GM21717 (cell line): Measurements from ENCODE around the gene DZIP1L.

ENCODE experiments used
- ATAC-seq: cut with Tn5 transposase; IDR thresholded peaks from one replicate; pipeline ENCODE4 v1.9.1; 2021; ENCODE audit warnings: mild to moderate bottlenecking, moderate library complexity; ENCODE audit not compliant: unreplicated experiment

DZIP1L gene

DNA sequence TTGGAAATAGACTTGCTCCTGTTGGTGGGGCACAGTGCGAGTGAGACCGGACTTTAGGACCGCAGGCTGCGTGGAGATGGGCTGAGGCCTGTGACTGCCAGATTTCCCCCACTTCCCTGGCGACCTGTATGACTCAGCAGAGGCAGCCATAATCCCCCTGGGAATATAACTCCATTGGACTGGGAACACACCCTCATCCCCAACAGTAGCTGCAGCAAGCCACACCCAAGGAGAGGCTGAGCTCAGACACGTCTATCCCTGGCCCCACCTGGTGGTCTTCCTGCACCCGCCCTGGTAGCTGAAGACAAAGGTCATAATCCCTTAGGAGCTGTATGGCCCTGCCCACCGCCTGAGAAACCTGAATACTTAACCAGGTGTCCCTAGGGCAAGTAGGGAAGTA is 42.6 kb downstream of the DZIP1L start:
- no peak for ATAC-seq

DNA sequence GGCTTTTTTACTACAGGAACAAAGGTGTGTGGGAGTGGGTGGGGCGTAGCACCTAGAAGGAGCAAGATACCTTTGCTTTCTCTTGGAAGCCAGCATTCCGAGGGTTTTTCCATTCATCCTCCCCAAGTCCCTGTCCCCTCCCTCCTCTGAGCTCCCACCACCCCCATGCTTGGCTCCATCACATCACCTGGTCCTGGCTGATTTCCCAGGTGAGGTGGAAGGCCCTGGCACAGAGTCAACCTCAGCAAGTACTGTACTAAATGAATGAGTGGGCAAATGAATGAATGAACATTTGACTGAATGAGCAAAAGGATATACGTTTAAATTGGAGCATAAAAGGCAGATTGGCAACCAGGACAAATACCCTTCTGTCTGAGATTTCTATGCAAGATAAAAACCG is 45.4 kb downstream of the DZIP1L start:
- ATAC-seq = no peak

DNA sequence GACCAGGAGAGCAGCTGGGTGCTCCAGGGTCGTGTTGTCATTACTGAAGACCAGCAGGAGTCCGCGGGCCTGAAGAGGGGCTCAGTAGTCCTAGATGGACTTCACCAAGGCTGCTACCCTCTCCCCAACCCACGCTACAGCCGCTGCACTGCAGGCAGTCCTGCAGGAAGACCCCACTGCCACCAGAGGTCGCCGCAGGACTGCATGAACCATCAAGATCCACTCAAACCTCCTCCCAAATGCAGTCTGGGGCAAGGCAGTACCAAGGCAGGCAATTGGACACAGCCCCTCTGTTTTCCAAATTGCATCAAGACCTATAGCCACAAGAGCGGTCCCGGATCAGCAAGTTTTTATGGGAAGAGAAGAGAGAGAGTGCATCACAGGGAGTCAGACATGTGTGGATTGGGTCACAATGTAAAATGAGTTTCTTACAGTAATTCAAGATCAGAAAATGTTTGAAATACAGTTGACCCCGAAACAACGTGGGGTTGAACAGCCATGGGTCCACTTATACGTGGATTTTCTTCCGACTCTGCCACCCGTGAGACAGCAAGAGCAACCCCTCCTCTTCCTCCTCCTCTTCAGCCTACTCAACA is 46.7 kb downstream of the DZIP1L start:
- peak; percentile 61 for ATAC-seq

DNA sequence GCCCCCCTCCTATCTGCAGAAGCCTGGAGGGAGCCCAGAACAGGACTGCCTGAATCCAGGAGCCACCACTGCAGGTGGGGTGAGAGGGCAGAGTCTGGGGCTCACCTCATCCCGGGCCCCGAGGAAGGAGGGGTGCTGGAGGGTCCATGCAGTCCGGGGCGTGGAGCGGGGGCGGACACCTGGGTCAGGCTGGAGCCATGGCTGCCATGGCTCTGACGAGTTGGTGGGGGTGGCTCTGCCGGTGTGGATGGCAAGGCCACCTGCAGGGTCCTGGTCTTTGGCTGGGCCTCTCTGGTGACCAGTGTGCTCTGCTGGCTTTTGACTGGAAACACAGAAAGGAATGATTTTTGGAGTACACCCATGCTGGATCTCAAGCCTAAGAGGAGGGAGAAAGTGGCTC is 47.4 kb downstream of the DZIP1L start:
- ATAC-seq = no peak

DNA sequence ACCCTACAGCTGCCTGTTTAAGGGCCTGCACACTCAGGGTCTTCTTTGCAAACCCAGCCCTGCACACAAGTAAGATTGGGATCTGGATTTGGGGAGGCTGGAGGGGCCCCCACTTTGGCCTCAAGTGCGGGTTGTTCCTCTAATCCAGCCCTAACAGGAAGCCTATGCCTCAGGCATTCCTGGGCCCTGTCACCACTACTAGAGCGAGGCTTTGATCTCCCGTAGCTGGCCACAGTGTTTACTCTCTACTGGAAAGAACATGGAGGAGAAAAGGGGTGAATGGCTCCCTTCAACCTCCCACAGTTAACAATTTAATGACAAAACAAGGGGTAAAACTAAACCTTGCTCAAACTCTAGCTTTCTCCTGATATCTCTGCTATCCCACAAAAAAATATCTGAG is 48.4 kb downstream of the DZIP1L start:
- ATAC-seq = no peak

DNA sequence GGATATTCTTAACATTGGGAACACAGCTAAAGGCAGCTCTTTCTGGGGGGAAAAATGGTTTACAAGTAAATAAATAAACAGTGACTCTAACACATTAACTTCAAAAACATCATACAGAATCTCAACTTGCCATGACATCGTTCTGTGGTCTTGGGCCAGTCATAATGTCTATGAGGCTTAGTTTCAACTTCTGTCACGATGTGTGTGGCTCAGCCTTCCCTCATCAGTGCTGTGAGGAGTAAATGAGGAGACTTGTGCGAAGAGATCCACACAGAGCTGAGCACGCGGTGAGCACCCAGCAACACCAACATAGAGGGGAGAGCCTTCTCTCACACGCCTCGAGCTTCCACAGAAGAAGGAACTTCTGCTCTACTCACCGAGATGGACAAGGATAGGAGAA is 49.0 kb downstream of the DZIP1L start:
- ATAC-seq = peak; percentile 94

DNA sequence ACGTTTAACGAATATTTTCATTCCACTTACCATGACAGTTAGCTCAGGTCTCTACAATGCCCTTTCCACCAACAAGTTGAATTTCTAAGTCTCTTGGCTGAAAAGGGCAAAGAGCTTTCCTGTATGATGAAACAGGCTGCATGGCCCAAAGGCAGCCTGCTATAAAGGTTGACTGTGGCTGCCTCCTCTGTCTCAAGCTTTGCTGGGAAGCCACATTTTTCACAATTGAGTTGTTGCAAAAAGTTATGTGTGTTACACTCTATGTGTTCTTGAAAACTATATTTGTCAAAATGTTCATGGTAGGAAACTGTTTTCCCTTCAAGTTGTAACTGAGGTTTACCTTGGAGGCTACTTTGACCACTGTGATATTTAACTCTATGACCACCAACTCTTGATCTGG is 49.5 kb downstream of the DZIP1L start:
- no peak for ATAC-seq

DNA sequence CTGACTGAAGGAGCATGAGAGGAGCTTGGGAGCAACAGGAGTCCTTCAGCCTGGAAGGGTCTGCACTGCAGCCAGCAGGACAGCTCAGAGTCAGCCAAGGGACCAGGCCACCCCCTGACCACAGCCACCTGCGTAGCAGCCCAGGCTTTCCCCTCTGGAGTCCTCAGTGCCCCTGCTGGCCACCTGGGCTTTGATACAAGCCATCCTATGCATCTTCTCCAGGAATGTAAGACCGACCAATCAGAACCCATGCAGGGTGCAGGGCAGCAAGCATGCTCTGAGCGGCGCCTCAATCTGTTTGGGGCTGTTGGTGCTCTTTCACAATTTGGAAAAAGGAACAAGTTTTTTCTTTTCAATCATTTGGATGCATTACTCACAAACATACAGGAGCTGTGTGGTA is 52.0 kb downstream of the DZIP1L start:
- ATAC-seq = no peak

DNA sequence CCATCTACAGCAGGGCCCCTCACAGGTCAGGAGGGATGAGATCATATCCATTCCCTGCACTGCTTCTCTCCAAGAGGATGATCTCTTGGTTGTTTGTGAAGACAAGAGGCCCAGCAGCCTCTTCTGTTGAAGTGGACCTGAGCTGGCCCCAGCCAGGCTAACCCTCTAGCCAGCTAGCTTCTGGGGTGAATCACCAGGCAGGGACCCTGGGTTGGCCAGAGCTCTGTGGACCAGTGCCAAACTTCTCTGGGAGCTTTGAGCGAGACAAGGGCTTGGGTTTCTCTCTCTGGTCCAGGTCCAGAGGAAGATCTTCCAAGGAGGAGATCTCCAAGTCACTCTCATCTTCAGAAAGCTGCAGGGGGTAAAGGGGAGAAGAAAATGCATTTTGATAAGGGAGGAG is 52.8 kb downstream of the DZIP1L start:
- no peak for ATAC-seq

DNA sequence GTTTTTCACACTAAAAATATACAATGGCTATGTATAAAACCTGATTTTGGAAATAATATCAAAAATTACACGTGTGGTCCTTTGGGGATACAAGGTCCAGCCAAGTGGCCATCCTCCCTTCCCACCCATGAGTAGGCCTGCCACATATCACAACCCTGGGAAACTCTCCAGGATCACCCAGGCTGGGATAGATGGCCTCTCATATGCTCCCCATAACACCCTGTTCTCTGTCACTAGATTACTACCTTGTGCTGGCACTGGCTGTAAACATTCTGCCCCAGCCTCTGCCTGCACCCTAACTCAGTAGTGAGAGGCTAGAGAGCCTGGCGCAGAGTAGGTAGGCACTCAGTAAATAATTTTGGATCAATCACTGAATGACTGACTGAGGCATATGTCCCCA is 53.4 kb downstream of the DZIP1L start:
- no peak for ATAC-seq

DNA sequence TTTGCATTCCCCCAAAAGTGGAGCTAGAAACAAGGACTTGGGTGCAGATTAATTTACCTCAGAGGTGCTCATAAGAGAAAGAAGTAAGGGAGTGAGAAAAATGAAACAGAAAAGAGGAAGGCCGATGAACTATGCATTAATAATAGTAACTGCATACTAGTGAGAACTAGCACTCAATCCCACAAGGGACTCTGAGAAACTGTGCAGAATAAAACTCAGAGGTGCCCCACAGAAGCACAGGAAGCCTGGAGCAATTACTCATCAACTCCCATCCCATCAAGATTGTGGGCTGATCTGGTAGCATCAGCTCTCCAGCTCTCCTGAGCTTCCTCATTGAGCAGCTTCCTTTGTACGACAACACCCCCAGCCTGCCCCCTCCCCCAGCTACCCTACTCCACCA is 54.6 kb downstream of the DZIP1L start:
- peak; percentile 78 for ATAC-seq

DNA sequence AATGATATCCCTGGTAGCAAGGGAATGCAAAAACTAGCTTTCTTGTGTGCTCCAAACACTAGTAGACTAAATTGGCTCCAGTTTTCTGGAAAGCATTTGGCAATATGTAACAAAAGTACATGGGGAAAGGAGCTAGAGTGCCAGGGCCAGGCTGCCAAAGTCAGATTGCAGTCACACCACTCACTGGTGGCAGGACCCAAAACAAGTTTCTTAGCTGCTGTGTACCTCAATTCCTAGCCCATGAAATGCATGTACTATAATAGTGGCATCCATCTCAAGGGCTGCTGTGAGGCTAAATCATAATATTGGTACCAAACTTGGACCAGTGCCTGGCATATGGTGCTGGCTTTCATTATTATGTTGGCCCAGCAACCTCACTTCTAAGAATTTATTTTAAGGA is 56.1 kb downstream of the DZIP1L start:
- no peak for ATAC-seq

DNA sequence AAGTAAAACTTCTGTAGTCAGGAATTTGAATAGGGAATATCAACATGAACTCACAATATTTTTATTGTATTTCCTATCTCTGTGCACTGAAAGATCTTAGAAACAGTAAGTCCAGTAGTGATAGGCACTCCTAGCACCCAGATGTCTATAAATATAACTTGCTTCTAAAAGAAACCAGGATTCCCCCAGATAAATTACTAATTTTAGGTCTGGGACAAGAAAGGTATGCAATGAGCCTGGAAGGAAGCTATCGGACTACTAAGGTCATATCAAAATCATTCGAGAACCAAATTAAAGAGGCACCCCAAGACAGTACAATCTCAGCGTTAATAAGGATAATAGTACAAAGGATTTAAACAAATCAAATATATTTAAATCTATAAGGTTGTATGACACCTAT is 58.0 kb downstream of the DZIP1L start:
- ATAC-seq = no peak

DNA sequence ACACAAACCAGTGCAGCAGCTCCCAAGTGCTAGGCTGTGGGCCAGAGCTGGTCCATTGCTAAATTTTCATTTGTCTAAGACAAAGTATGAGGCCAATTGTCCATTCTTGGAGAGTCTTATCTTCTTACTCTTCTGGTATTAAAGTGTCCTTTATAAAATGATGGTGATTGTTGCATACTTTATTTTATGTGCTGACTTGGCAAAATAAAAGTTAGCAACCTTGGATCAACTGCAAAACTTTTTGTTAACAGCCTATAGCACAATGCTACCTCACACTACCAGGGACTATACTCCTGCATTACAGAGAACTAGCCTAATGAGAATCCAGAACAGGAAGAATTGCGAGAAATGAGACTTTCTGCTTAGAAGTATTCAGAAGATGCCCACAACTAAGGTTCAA is 61.4 kb downstream of the DZIP1L start:
- ATAC-seq = no peak

DNA sequence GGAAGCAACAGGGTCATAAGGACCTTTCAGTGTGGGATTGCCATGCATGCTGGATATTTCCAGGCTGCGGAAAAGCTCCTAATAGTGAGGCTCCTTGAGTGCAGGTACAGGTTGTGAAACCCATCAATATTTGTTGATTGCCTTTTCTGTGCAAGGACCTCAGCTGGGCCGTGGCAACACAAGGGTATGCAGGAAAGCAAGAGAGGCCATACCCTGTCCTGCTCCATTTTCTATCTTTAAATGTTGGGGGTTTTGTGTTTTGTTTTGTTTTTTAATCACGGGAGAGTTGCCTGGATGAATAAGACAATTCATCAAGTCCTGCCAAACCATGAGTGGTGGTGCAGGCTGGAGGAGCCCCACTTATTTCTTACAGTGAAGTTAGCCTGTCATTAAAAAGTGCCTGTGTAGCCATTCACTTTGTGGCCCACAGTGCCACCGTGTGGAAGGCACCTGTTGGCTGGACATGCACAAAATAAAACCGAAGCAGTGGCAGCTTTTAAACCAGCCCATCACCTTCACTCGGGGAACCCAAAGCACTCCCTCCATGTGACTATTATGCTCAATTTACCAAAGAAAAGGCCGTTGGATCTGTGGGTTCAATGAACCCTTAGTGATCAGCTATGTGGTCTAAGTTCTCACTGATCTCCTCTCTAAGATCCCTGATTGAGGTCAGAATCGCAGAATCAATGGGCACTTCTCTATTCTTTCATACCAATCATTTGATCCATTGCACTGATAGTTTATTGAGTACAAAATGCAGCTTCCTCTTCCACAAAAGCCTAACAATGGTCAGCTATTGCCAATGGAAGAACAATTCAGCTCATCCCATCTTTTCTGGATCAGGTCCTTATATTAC is 63.2 kb downstream of the DZIP1L start:
- ATAC-seq = no peak

DNA sequence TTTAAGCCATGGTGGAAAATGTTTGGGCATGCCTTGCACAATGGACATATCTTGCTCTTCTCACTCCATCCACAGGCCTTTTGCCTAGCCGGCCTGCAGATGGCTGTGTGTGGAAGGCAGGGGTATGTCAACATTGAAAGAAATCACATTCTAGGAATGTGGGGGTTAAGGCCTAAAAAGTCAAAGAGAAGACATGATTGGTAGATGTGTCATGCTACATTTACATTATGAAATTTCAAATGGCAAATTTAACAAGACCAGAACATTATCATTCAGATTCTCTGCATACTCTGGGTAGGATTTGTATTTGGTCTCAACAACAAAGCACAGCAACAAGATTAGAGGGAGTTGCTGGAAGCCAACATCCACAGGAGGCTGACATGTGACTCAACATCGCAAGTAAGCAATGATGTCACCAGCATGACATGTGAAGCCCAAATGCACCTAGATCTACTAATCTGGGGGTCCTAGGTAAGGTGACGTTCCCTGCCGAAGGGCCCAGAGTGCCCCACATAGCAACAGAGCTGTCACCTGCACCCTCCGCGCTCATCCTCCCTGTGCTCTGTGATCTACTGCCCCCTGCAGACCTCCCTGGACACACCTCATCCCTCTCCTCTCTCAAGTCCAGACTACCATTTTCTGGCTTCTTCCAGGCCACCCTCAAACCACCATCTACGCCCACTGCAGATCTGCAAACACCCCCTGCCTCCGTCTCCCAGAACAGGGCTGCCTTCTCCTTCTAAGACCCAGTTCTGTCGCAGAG is 66.1 kb downstream of the DZIP1L start:
- no peak for ATAC-seq

DNA sequence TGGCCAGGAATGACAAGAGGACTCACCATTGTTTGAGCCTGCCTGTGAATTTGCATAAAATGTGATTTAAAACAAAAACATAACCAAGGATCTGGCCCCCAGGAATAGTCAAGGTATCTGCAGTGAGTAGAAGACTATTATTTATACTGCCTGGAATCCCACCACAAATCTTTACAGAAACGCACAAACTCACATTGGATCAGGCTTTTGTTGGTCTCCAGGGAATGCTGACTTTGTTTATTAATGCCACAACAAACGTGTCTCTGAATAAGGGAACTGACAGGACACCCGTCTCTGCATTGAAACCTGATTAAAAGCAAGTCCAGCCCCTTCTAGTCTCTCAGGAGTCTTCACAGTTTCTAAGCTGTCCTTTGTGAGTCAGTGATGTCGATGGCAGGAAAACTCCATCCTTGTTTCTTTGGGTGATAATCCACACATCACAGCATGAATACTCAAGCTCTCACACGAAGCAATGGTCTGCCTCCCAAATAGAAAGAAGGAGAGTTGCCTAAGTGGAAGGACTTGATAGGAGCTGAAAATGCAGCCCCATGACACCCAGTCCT is 67.7 kb downstream of the DZIP1L start:
- ATAC-seq = no peak

DNA sequence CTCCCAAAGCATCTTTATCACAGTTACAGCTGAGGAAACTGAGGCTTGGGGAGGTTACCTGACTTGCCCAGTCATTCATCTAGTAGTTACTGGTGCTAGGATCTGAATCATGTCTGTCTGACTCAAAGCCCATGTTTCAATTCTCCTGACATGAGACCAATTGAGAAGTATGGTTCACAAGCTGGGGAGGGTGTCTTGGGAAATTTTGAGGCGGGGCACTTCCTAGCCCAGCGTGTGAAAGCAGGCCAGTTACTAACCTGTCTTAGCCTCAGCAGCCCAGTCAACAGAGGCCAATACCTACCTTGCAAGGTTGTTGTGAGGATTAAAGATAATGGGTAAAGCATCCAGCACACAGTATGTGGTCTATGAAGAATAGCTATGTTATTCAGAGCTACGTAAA is 68.5 kb downstream of the DZIP1L start:
- ATAC-seq = peak; percentile 78

DNA sequence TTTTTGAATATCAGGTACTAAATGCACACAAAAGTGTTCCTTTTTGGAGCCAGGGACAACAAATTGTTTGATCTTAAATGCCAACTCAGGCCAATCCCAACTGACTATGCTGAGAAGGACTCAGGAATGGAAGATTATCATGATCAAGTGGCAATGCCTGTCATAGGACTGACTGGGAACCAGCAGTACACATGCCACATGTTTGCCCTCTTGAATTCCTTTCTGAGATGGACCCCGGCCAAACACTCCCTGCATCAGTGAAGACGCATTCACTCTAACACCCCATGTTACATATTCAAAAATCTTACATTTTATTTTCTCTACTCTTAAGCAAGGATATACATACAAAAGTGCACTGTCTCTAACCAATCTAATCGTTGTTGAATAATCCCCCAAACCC is 69.3 kb downstream of the DZIP1L start:
- no peak for ATAC-seq

DNA sequence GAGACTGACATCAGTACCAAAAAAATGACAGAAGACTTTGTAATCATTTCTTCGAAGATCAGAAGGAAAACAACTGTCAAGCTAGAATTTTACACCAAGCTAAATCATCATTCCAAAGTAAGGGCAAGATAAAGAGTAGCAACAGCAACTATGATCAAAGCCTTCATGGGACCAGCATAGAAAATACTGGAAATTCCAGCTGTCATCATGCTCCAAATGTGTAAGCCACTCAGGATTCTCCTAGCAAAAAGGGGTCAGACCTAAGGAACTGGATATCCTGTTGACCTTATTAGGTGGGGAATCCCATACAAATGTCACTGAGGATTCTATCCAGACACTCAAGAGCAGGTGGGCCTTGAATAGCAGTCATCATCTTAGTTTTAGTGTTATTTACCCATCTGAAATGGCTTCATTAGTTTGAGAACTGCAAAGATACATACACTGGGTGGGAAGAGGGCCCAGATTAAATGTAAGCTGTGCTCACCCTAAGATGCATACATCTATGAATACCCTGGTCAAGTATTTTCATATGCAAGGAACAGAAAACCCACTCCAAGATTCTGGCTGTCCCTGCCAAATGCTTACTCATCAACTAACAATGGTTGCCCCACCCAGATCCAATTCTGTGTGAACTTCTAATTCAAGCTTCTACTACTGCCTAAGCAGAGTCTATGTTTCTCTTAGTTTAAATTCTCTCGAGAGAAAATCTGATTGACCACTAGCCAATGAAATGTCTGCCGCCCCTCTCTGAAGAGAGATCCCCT is 72.0 kb downstream of the DZIP1L start:
- ATAC-seq = no peak

DNA sequence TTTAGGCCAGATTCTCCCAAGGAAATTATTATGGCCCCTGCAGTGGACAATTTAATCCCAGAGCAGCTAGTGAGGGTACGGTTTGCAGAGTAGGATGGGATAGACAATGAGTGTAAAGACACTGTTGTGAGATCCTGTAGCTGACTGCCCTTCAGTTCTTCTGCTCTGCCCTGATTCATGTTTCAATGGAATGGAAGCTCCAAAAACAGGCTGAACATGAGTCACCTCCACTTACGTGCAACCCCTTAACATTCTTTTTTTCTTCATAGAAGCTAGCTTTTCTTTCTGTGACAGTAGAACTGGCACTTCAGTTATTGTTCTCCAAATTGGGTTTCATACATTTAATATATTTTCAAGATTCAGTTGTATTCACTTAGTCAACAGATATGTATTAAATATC is 73.4 kb downstream of the DZIP1L start:
- no peak for ATAC-seq
